Right renal pelvis (tissue), 4 donors: ENCODE measurements around the gene KPRP. TPM values are rescaled to one million over a fixed set of nuclear protein-coding genes. Genes with fewer than 3 reads are reported as not detected.

Experiments used
- DNase-seq, 4 donors: peaks; one replicate each; pipeline ENCODE4 v3.0.0-alpha.2; 2013; ENCODE audit warnings: low read depth in 4 of 4, low spot score in 3 of 4, missing footprints in 1 of 4
- polyA plus RNA-seq, 4 donors: library from polyadenylated mRNA; unstranded; fragments of 120-200 nt; gene quantifications; one replicate each; pipeline ENCODE4 v1.2.1, GENCODE V29; 2013; ENCODE audit not compliant: insufficient read length in 4 of 4

The KPRP gene
- polyA plus RNA-seq, 4 donors = not detected

DNA sequence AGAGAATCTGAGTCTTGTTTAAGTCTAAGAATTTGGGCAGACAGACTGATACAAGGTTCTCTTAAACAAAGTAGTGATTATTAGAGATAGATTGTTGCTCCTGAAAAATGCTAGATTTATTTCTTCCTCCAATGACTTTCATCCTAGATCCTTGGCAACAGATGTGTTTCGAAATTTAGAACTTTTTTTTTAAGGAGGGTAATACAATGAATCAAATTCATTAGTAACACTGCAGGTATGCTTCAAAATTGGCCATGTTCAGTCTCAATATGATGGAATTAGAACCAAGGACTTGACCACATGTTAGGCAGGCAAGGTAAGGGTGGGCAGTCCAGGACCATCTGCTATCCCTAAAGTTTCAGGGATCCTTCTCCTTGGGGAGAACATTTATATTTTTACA lies 12.6 kb downstream of the KPRP start:
- no peak for DNase-seq

DNA sequence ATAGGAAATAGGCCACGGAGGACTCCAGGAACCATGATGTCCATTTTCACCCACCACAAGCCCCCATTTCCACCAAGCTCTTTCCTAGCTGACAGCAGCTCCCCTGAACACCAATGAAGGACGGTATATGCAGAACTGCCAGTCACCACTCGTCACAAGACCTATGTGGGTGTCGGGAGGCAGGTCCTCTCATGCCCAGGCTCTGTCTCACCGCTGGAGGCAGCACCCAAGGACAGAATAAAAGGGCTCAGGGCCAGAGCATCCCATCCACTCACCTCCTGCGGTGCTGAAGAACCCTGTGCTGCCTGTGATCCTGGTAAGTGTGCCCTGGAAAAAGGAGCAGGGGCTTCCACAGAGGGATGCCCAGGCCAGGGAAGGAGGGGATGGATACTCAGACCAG lies 17.1 kb downstream of the KPRP start, which contains the start of gene LCE1F:
Gene LCE1F (plus strand): TSS at position 266 of the 400 bp plus-strand sequence. CDS start 1,232 bp downstream, outside the sequence.
- DNase-seq = no peak

DNA sequence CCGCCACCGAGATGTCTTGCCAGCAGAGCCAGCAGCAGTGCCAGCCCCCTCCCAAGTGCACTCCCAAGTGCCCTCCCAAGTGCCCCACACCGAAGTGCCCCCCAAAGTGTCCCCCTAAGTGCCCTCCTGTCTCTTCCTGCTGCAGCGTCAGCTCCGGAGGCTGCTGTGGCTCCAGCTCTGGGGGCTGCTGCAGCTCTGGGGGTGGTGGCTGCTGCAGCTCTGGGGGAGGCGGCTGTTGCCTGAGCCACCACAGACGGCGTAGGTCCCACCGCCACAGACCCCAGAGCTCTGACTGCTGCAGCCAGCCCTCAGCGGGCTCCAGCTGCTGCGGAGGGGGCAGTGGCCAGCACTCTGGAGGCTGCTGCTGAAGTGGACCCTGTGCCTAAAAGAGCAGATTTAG lies 18.5 kb downstream of the KPRP start:
- DNase-seq = no peak

DNA sequence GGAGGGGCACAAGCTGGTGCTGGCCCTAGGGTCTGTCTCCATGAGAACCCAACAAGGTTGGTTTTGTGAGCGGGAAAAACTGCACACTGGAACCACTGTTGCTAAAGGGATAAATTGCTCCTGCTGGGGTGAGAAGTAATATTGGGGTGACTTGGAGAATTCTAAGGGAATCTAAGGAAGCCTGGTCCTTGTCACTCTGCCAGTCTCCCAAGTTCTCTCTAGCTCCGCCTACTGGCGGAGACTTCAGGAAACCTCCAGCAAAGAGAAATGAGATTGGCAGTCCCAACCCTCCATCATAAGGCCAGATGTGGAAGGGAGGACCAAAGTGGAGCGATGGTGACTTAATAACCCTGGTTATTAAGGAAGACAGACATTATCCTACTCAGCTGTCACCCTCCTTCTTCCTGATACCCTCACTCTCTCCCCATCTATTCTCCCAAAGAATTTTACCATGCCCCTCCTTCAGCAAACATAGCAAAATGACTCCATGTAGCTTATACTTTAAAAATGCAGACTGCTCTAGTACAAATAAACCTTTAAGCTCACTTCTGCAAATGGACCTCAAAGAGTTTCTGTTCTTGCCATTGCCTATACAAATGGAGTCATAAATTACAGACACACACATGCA lies 19.8 kb downstream of the KPRP start:
- no peak for DNase-seq

DNA sequence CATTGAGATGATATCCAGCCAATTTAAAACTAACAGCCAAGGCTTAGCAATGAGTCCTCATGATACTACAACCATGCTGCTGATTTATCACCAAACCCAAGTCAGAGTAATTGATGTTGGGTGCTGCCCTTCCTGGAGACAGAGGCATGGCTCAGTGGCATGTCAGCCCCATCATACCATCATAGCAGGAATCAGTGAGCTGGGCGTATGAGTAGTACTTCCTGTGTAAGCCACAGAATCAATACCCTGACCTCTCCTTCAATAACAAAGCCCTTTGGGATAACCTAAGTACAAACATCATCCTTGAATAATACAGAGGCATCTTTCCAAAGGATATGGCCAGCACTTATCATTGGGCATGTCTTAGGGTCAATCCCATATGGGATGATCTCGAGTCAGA lies 25.3 kb downstream of the KPRP start:
- DNase-seq = no peak

DNA sequence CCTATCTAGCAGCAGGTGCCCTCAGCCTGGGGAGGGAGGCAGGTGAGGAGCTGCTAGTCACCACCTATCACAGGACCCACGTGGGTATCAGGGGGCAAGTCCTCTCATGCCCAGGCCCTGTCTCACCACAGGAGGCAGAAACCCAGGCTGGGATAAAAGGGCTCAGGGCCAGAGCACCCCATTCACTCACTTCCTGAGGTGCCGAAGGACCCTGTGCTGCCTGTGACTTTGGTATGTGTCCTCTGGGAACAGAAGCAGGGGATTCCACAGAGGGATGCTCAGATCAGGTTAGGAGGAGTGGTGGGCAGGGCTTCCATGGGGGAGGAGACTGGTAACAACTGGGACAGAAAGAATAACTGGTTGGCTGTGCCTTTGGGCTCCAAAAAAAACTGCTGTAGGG lies 28.3 kb downstream of the KPRP start, which contains the start of gene LCE1E:
Gene LCE1E (plus strand): TSS at position 181 of the 400 bp plus-strand sequence. CDS start 1,043 bp downstream, outside the sequence.
- no peak for DNase-seq

DNA sequence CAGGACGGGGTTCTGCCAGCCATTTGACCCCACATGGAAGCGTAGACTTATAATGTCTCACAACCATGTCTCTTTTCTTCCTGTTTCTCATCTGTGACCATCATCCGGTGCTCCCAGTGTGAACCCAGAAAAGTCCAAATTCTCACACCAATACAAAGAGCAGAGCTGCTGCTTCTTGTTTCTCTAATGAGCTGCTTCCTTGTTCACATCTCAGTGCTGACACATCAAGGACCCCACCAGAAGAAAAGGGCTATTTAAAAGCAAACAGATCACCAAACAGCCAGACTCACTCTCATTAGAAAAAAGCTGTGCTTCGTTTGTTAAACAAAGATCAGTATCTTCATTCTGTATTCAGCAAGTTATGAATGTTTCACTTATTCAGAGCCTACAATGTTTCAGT lies 37.9 kb downstream of the KPRP start:
- no peak for DNase-seq

DNA sequence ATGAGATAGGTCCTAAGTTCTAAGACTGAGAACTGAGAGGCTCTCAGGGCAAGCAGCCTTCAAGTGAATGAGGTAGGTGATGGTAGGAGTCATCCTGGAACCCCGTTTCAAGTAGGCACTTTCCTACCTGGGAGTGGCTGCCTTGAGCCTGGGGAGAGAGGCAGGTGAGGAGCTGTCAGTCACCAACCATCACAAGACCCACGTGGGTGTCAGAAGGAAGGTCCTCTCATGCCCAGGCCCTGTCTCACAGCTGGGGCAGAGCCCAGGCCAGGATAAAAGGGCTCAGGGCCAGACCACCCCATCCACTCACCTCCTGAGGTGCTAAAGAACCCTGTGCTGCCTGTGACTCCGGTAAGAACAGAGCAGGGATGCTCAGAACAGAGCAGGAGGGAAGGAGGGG lies 38.6 kb downstream of the KPRP start, which contains the start of gene LCE1D:
Gene LCE1D (plus strand): TSS at position 301 of the 400 bp plus-strand sequence. CDS start 1,074 bp downstream, outside the sequence.
- DNase-seq = no peak

DNA sequence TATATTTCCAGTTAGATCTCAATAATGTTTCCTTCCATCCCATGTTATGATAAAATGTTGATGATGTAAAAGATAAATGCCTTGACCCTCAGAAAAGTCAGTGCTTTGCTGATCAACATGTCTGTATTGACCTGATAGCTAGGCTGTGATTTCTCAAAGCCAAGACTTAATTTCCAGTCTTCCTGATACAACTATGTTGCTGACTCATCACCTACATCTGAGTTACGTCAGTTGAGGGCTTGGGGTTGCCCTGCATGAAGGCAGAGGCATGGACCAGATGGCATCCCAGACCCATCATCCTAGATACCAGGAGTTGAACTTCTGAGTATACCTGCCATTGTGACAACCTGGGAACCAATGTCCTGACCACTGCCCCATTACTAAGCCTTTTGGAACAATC lies 43.5 kb downstream of the KPRP start:
- no peak for DNase-seq

DNA sequence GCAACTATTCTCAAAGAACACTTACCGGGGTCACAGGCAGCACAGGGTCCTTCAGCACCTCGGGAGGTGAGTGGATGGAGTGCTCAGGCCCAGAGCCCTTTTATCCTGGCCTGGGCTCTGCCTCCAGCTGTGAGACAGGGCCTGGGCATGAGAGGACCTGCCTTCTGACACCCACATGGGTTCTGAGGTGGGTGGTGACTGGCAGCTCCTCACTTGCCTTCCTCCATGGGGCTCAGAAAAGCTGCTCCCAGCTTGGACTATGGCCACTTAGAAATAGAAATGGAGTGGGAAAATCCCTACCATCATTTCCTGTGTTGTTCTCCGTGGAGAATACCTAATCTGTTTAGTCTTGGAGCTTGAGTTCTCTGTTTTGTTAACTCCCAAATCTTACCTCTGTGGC lies 48.8 kb downstream of the KPRP start, which contains the start of gene LCE1C:
Gene LCE1C (minus strand): TSS at position 76 of the 400 bp plus-strand sequence. CDS start 1,173 bp downstream, outside the sequence.
- DNase-seq = no peak

DNA sequence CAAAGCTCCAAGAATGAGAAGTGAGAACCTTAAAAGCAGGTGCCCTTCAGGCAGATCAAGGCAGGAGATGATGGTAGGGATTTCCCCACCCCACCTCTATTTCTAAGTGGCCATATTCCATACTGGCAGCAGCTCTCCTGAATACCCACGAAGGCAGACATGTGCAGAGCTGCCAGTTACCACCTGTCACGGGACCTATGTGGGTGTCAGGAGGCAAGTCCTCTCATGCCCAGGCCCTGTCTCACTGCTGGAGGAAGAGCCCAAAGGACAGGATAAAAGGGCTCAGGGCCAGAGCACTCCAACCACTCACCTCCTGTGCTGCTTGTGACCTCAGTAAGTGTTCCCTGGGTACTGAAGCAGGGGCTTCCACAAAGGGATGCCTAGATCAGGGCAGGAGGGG lies 53.2 kb downstream of the KPRP start:
- DNase-seq = no peak

Other genes starting within 250 kb of the KPRP start
- gene LCE5A, start 247.2 kb upstream of the KPRP start, polyA plus RNA-seq = under 1 TPM in 1 of 4 donors, not detected in 3; 0.10 TPM
- gene CRCT1, start 243.5 kb upstream of the KPRP start, polyA plus RNA-seq = not detected
- not detected for gene LCE3E, start 191.2 kb upstream of the KPRP start, polyA plus RNA-seq
- not detected for gene LCE3D, start 177.5 kb upstream of the KPRP start, polyA plus RNA-seq
- gene LCE3C, start 157.8 kb upstream of the KPRP start, polyA plus RNA-seq = not detected
- not detected for gene LCE3B, start 144.2 kb upstream of the KPRP start, polyA plus RNA-seq
- gene LCE3A, start 134.9 kb upstream of the KPRP start, polyA plus RNA-seq = not detected
- not detected for gene LCE2D, start 94.6 kb upstream of the KPRP start, polyA plus RNA-seq
- gene LCE2C, start 82.7 kb upstream of the KPRP start, polyA plus RNA-seq = not detected
- gene LCE2B, start 71.9 kb upstream of the KPRP start, polyA plus RNA-seq = not detected
- not detected for gene LCE2A, start 59.7 kb upstream of the KPRP start, polyA plus RNA-seq
- not detected for gene LCE4A, start 49.9 kb upstream of the KPRP start, polyA plus RNA-seq
- gene LCE1F, start 17.1 kb downstream of the KPRP start, polyA plus RNA-seq = not detected
- not detected for gene LCE1E, start 28.2 kb downstream of the KPRP start, polyA plus RNA-seq
- gene LCE1D, start 38.7 kb downstream of the KPRP start, polyA plus RNA-seq = not detected
- gene LCE1C, start 48.6 kb downstream of the KPRP start, polyA plus RNA-seq = not detected
- not detected for gene LCE1B, start 53.9 kb downstream of the KPRP start, polyA plus RNA-seq
- gene LCE1A, start 69.4 kb downstream of the KPRP start, polyA plus RNA-seq = not detected
- gene LCE6A, start 84.8 kb downstream of the KPRP start, polyA plus RNA-seq = not detected
- not detected for gene LCE7A, start 102.0 kb downstream of the KPRP start, polyA plus RNA-seq
- gene SMCP, start 120.3 kb downstream of the KPRP start, polyA plus RNA-seq = not detected
- gene IVL, start 150.5 kb downstream of the KPRP start, polyA plus RNA-seq = under 1 TPM in 3 of 4 donors, not detected in 1; 0.24 to 0.67 (median 0.55) TPM
- gene SPRR5, start 189.2 kb downstream of the KPRP start, polyA plus RNA-seq = not detected
- not detected for gene SPRR4, start 212.6 kb downstream of the KPRP start, polyA plus RNA-seq
- under 1 TPM in 1 of 4 donors, not detected in 3; 0.21 TPM for gene SPRR1A, start 226.1 kb downstream of the KPRP start, polyA plus RNA-seq
- under 1 TPM in 2 of 4 donors, not detected in 2; 0.18 to 0.49 TPM for gene SPRR3, start 243.7 kb downstream of the KPRP start, polyA plus RNA-seq